Endothelial cell of umbilical vein (primary cell): ENCODE data around the gene SLC18B1. TPM values are rescaled to one million over a fixed set of nuclear protein-coding genes. Genes with fewer than 3 reads are reported as not detected.

Experiments used
- BruUV-seq: library from RNA; stranded (reverse); fragments of 400-500 nt; replicated peaks from 2 replicates; lab custom pipeline; 2021; lab: Mats Ljungman, UMichigan
- CTCF ChIA-PET: fragments of 300-600, 350-600 bp; sonication (Branson Sonifier 250); formaldehyde crosslinking; loops from one replicate; lab custom pipeline; 2021; ENCODE audit warnings: antibody characterized with exemption, inconsistent platforms; lab: Charles Lee
- POLR2A ChIA-PET: fragments of 300-600, 350-600 bp; sonication (Branson Sonifier 250); formaldehyde crosslinking; loops from one replicate; lab custom pipeline; 2021; ENCODE audit warnings: antibody characterized with exemption, inconsistent platforms; lab: Charles Lee
- DNase-seq: peaks from one replicate; pipeline ENCODE4 v3.0.0-alpha.2; 2011; ENCODE audit warnings: low read depth, low spot score
- FAIRE-seq: peaks from 2 replicates; lab custom pipeline; 2011; peaks lifted over from hg19 to GRCh38; lab: Jason Lieb, UNC
- H2AFZ ChIP-seq: 2 replicates; pipeline ENCODE4 v1.6.0; 2012; ENCODE audit warnings: low read depth, low read length, control low read depth, inconsistent platforms
- H3K27ac ChIP-seq: 2 replicates; pipeline ENCODE4 v1.5.1; 2011; ENCODE audit warnings: low read depth, mild to moderate bottlenecking, control low read depth, low read length, moderate library complexity; ENCODE audit not compliant: insufficient read depth
- H3K27me3 ChIP-seq, 2 experiments: 2 replicates each; pipeline versions ENCODE4 v1.6.0 to v1.6.1; 2011; ENCODE audit warnings: low read length in 2 of 2, mixed read lengths in 1 of 2; ENCODE audit not compliant: control insufficient read depth in 2 of 2, insufficient read depth in 2 of 2
- H3K36me3 ChIP-seq, 2 experiments: 2 replicates in 1 of 2; 3 replicates in 1 of 2; pipeline ENCODE4 v1.5.1; 2011; ENCODE audit warnings: low read length in 2 of 2, mild to moderate bottlenecking in 1 of 2, moderate library complexity in 1 of 2; ENCODE audit not compliant: control insufficient read depth in 2 of 2, insufficient read depth in 2 of 2; ENCODE audit errors: extremely low read depth in 1 of 2
- H3K4me1 ChIP-seq: 3 replicates; pipeline ENCODE4 v1.5.1; 2011; ENCODE audit warnings: mild to moderate bottlenecking, low read length; ENCODE audit not compliant: control insufficient read depth, insufficient read depth; ENCODE audit errors: extremely low read depth
- H3K4me2 ChIP-seq: 2 replicates; pipeline ENCODE4 v1.6.1; 2011; ENCODE audit warnings: low read length, control low read depth, mixed read lengths; ENCODE audit not compliant: insufficient read depth
- H3K4me3 ChIP-seq, 3 experiments: fragments of 200-600 bp in 1 of 3; sonication (generic), shearing (Covaris generic) in 1 of 3; replicated peaks in 1 of 3; 2 replicates each; pipeline ENCODE4 v1.5.1; 2011 to 2016; ENCODE audit warnings: control low read depth in 3 of 3, low read length in 3 of 3, mild to moderate bottlenecking in 2 of 3, inconsistent platforms in 1 of 3, low read depth in 1 of 3, moderate library complexity in 1 of 3; ENCODE audit not compliant: insufficient read depth in 1 of 3
- H3K79me2 ChIP-seq: 2 replicates; pipeline ENCODE4 v1.6.0; 2012; ENCODE audit warnings: low read length, inconsistent platforms; ENCODE audit not compliant: control insufficient read depth, insufficient read depth
- H3K9ac ChIP-seq: replicated peaks from 2 replicates; pipeline ENCODE3; 2011; ENCODE audit warnings: low read length, control low read depth; ENCODE audit not compliant: insufficient read depth; ENCODE audit errors: extremely low read depth
- H3K9me1 ChIP-seq: replicated peaks from 3 replicates; pipeline ENCODE4 v1.6.0; 2011; ENCODE audit warnings: mild to moderate bottlenecking, low read length; ENCODE audit not compliant: control insufficient read depth, insufficient read depth; ENCODE audit errors: extremely low read depth
- H3K9me3 ChIP-seq: replicated peaks from 2 replicates; pipeline ENCODE4 v1.5.1; 2012; ENCODE audit warnings: low read length, inconsistent platforms; ENCODE audit not compliant: control insufficient read depth, insufficient read depth
- H4K20me1 ChIP-seq: replicated peaks from 2 replicates; pipeline ENCODE3; 2011; ENCODE audit warnings: mild to moderate bottlenecking, low read length; ENCODE audit not compliant: control insufficient read depth, insufficient read depth; ENCODE audit errors: extremely low read depth
- CTCF ChIP-seq, 2 donors: IDR thresholded peaks; 1 replicate in 1 of 2; 2 replicates in 1 of 2; pipeline ENCODE4 v1.5.1; 2011; ENCODE audit warnings: low read length in 2 of 2, mild to moderate bottlenecking in 2 of 2, moderate library complexity in 2 of 2, control low read depth in 1 of 2, inconsistent platforms in 1 of 2, low read depth in 1 of 2; ENCODE audit not compliant: insufficient read depth in 1 of 2; ENCODE audit errors: extremely low read depth in 1 of 2
- EZH2 ChIP-seq: IDR thresholded peaks from 2 replicates; pipeline ENCODE4 v1.6.1; 2012; ENCODE audit warnings: borderline replicate concordance, low read depth, mild to moderate bottlenecking, moderate library complexity, low read length, inconsistent platforms; ENCODE audit not compliant: severe bottlenecking
- FOS ChIP-seq: IDR thresholded peaks from 2 replicates; pipeline ENCODE4 v1.6.1; 2011; ENCODE audit warnings: mild to moderate bottlenecking, low read length, moderate library complexity, borderline replicate concordance; ENCODE audit not compliant: insufficient read depth
- GATA2 ChIP-seq: IDR thresholded peaks from 2 replicates; pipeline ENCODE4 v1.7.0; 2011; ENCODE audit warnings: low read depth, mild to moderate bottlenecking, moderate library complexity, mixed read lengths, low read length; ENCODE audit not compliant: insufficient read length, insufficient read depth
- JUN ChIP-seq: IDR thresholded peaks from 2 replicates; pipeline ENCODE4 v1.6.1; 2011; ENCODE audit warnings: borderline replicate concordance, low read depth; ENCODE audit not compliant: insufficient read length, insufficient read depth
- MAX ChIP-seq: IDR thresholded peaks from 2 replicates; pipeline ENCODE4 v1.6.1; 2011; ENCODE audit not compliant: insufficient read depth, insufficient read length
- MYC ChIP-seq: IDR thresholded peaks from one replicate; pipeline ENCODE4 v1.6.1; 2011; ENCODE audit warnings: mild to moderate bottlenecking, low read depth, low read length
- POLR2A ChIP-seq: IDR thresholded peaks from 2 replicates; pipeline ENCODE4 v1.6.1; 2012; ENCODE audit warnings: low read depth, mild to moderate bottlenecking, control low read depth, low read length
- POLR2AphosphoS5 ChIP-seq: IDR thresholded peaks from 2 replicates; pipeline ENCODE4 v1.6.1; 2012; ENCODE audit warnings: low read depth, mild to moderate bottlenecking, control low read depth, low read length, moderate library complexity; ENCODE audit not compliant: insufficient read depth
- dilution Hi-C: fragments of 300-500 bp; cut with MboI; formaldehyde crosslinking; loops from one replicate; pipeline ENCODE4 v1.15.0; 2019; ENCODE audit warnings: low sequenced_read_pairs; ENCODE audit not compliant: extremely low pct_ligation_motif_present
- intact Hi-C: fragments of 100-400 bp; cut with micrococcal nuclease; formaldehyde crosslinking; loops from one replicate; pipeline ENCODE4 v1.10.0; 2022
- polyA plus RNA-seq, 4 experiments: library from polyadenylated mRNA; depleted of rRNA in 3 of 4; stranded (reverse) in 3 of 4; unstranded in 1 of 4; fragments of >200 nt; gene quantifications; 2 replicates each; pipeline versions ENCODE4 v1.2.1 to v1.2.3, GENCODE V29; 2011 to 2012; ENCODE audit warnings: missing spikeins in 1 of 4
- small RNA-seq: library from RNA; depleted of rRNA; stranded (forward); fragments of <200 nt; gene quantifications from one replicate; pipeline ENCODE3, GENCODE V24; 2012; ENCODE audit warnings: low replicate concordance, low read depth; ENCODE audit not compliant: insufficient read depth, insufficient read length
- total RNA-seq: library from RNA; stranded (reverse); gene quantifications from 2 replicates; pipeline ENCODE4 v1.2.3, GENCODE V29; 2021

SLC18B1 gene
- total and polyA plus RNA-seq, 2 donors (not counting 3 experiments of a cell fraction or from before 2014, with no cell fraction given), result 8.4 to 9.2 TPM

GRCh38 chr6:132719736-132720448 is 78.5 kb downstream of the SLC18B1 start:
- Histone ChIP-seq H3K4me1 (no peaks in the 10 kb centered on the region), H3K36me3 (no peaks in the 10 kb centered on the region), H3K27ac (no peak overlapping the region), H3K79me2 (no peaks in the 10 kb centered on the region), H2AFZ (no peak overlapping the region), H4K20me1 (no peaks in the 10 kb centered on the region), H3K9me1 (no peaks in the 10 kb centered on the region), H3K27me3 (peaks cover 0 to 2% of the 10 kb centered on the region in 2 experiments), H3K4me2 (no peak overlapping the region), H3K4me3 (no peak overlapping the region), H3K9me3 (no peaks in the 10 kb centered on the region), H3K9ac (no peak overlapping the region)
- TF ChIP-seq FOS (no peak), POLR2A (no peak), MYC (no peak), CTCF (IDR thresholded peaks at IDR 0.05; ENCODE audit: extremely low read depth in 1 of 2, insufficient read depth in 1 of 2, low read depth in 1 of 2, low read length in 2 of 2) (no peak), EZH2 (no peak), MAX (no peak), POLR2AphosphoS5 (no peak), JUN (no peak), GATA2 (no peak)
- dilution Hi-C loops (no loop called here), intact Hi-C loops (no loop called here)
- POLR2A ChIA-PET, result no interaction called here
- DNase-seq (no peak), FAIRE-seq (no peak)
- CTCF ChIA-PET, result no interaction called here
- BruUV-seq, result no TSS peak

Small RNA genes within 50 kb of the gene (small RNA-seq; reads per million reads assigned to genes)
- gene SNORA33 (69.4 reads per million, percentile 95 among the genes with 10 or more reads in this experiment), gene SNORD100 (90.4 reads per million, percentile 96 among the genes with 10 or more reads in this experiment), gene SNORD101 (7,270 reads per million, percentile 100 among the genes with 10 or more reads in this experiment)

Other genes with a start within 250 kb of the SLC18B1 start
- gene TAAR8, start 246.0 kb downstream of the SLC18B1 start, total RNA-seq, result not detected in 2 replicates
- gene TAAR8, start 246.0 kb downstream of the SLC18B1 start, polyA plus RNA-seq, result not detected in 2 replicates
- gene TAAR6, start 228.3 kb downstream of the SLC18B1 start, total RNA-seq, result not detected in 2 replicates
- gene TAAR6, start 228.3 kb downstream of the SLC18B1 start, polyA plus RNA-seq, result not detected in 2 replicates
- gene TAAR5, start 208.9 kb downstream of the SLC18B1 start, total RNA-seq, result not detected in 2 replicates
- gene TAAR5, start 208.9 kb downstream of the SLC18B1 start, polyA plus RNA-seq, result not detected in 2 replicates
- gene TAAR2, start 174.4 kb downstream of the SLC18B1 start, total RNA-seq, result not detected in 2 replicates
- gene TAAR2, start 174.4 kb downstream of the SLC18B1 start, polyA plus RNA-seq, result not detected in 2 replicates
- not detected in 2 replicates for gene TAAR1, start 139.5 kb downstream of the SLC18B1 start, total RNA-seq
- not detected in 2 replicates for gene TAAR1, start 139.5 kb downstream of the SLC18B1 start, polyA plus RNA-seq
- gene VNN1, start 84.6 kb downstream of the SLC18B1 start, total RNA-seq, result not detected in 2 replicates
- gene VNN1, start 84.6 kb downstream of the SLC18B1 start, polyA plus RNA-seq, result not detected in 2 replicates
- gene VNN2, start 40.7 kb downstream of the SLC18B1 start, total RNA-seq, result not detected in 2 replicates
- gene VNN2, start 40.7 kb downstream of the SLC18B1 start, polyA plus RNA-seq, result not detected in 2 replicates
- 1,044 and 1,088 TPM in 2 replicates for gene RPS12, start 15.9 kb upstream of the SLC18B1 start, total RNA-seq
- 6,159 and 7,151 TPM in 2 replicates for gene RPS12, start 15.9 kb upstream of the SLC18B1 start, polyA plus RNA-seq